Fibroblast of lung (primary cell): Measurements from ENCODE around the gene SCAPER.

Source experiments
- CTCF ChIP-seq, 2 donors: IDR thresholded peaks in 1 of 2; conservative IDR thresholded peaks in 1 of 2; 1 replicate in 1 of 2; 2 replicates in 1 of 2; pipeline ENCODE4 v1.5.1; 2011 to 2012; ENCODE audit warnings: low read length in 2 of 2, control low read depth in 1 of 2, inconsistent platforms in 1 of 2, low read depth in 1 of 2, mild to moderate bottlenecking in 1 of 2
- EZH2 ChIP-seq: IDR thresholded peaks from 2 replicates; pipeline ENCODE4 v1.5.1; 2012; ENCODE audit warnings: low read length, control low read depth, mild to moderate bottlenecking; ENCODE audit errors: missing control alignments

- TF ChIP-seq CTCF (conservative IDR thresholded peaks at IDR 0.05 in 1 of 2, IDR thresholded peaks at IDR 0.05 in 1 of 2; ENCODE audit: low read depth in 1 of 2, low read length in 2 of 2) (no peak), EZH2 (no peak)
Measured at GRCh38 chr15:76376816-76377215, 528.3 kb downstream of the SCAPER start.
